Thoracic aorta (tissue), 2 donors: ENCODE results near the gene HDAC9. TPM values are rescaled to one million over a fixed set of nuclear protein-coding genes. Genes with fewer than 3 reads are reported as not detected.

Experiments used
- ATAC-seq: fragments of 150-250 bp; one replicate; pipeline ENCODE4 v1.8.0; 2017; ENCODE audit warnings: low read depth; ENCODE audit not compliant: insufficient number of reproducible peaks, low FRiP score
- DNase-seq: peaks from one replicate; pipeline ENCODE4 v3.0.0-alpha.2; 2020; ENCODE audit warnings: low spot score
- H3K27ac ChIP-seq, 2 donors: fragments of 200-600 bp; sonication (generic); 1 replicate in 1 of 2; 2 replicates in 1 of 2; pipeline ENCODE4 v1.5.1; 2016; ENCODE audit warnings: mild to moderate bottlenecking in 2 of 2, moderate library complexity in 2 of 2
- H3K27me3 ChIP-seq: fragments of 200-600 bp; sonication (generic); replicated peaks from 2 replicates; pipeline ENCODE4 v1.6.0; 2016; ENCODE audit warnings: mild to moderate bottlenecking; ENCODE audit not compliant: insufficient read depth
- H3K36me3 ChIP-seq: fragments of 200-600 bp; sonication (generic); one replicate; pipeline ENCODE4 v1.5.1; 2016
- H3K4me1 ChIP-seq, 2 donors: fragments of 200-600 bp; sonication (generic); 1 replicate in 1 of 2; 2 replicates in 1 of 2; pipeline versions ENCODE4 v1.5.1 to v1.6.0; 2016; ENCODE audit warnings: low read depth in 2 of 2, mild to moderate bottlenecking in 1 of 2; ENCODE audit not compliant: control insufficient read depth in 1 of 2
- H3K4me3 ChIP-seq: fragments of 200-600 bp; sonication (generic); 2 replicates; pipeline ENCODE4 v1.5.1; 2016; ENCODE audit warnings: mild to moderate bottlenecking
- H3K9me3 ChIP-seq: fragments of 200-600 bp; sonication (generic); 2 replicates; pipeline ENCODE4 v1.5.1; 2016
- total RNA-seq, 2 donors: library from RNA; depleted of rRNA; stranded (reverse); fragments of >200 nt; gene quantifications; one replicate each; pipeline versions ENCODE4 v1.1.0 to v1.2.3, GENCODE V29; 2016
- TF ChIP-seq, protein P1 (sequence below): fragments of 200-600 bp; sonication (generic); IDR thresholded peaks from one replicate; pipeline ENCODE4 v1.5.1; 2019; ENCODE audit warnings: antibody characterized with exemption

Gene HDAC9
- total RNA-seq, 2 donors from 2014 or later, result 64.1 to 81.6 TPM

DNA sequence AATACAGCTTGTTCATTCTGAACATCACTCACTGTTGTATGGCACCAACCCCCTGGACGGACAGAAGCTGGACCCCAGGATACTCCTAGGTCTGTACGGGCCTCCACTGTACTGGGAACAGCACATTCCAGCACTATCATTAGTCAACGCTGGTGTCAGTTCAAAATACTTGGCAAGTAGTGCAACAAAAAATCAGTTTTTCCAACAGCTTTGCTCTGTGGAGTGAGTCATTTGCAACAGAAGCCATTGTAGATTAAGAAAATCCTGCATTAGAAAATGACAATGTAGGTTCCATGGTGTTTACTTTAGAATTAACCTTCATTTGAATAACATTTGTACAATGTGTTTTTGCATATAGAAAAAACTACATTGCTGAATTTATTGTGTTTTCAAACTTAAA, 266.6 kb downstream of the HDAC9 start:
- H3K4me3 ChIP-seq, result no peak overlapping the region
- no peaks in the 10 kb centered on the region for H3K36me3 ChIP-seq
- ATAC-seq, result no peak
- no peaks in the 10 kb centered on the region for H3K9me3 ChIP-seq
- TF ChIP-seq, protein P1, sequence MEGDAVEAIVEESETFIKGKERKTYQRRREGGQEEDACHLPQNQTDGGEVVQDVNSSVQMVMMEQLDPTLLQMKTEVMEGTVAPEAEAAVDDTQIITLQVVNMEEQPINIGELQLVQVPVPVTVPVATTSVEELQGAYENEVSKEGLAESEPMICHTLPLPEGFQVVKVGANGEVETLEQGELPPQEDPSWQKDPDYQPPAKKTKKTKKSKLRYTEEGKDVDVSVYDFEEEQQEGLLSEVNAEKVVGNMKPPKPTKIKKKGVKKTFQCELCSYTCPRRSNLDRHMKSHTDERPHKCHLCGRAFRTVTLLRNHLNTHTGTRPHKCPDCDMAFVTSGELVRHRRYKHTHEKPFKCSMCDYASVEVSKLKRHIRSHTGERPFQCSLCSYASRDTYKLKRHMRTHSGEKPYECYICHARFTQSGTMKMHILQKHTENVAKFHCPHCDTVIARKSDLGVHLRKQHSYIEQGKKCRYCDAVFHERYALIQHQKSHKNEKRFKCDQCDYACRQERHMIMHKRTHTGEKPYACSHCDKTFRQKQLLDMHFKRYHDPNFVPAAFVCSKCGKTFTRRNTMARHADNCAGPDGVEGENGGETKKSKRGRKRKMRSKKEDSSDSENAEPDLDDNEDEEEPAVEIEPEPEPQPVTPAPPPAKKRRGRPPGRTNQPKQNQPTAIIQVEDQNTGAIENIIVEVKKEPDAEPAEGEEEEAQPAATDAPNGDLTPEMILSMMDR, result no peak
- no peaks in the 10 kb centered on the region for H3K27me3 ChIP-seq
- DNase-seq, result no peak
- H3K4me1 ChIP-seq, result peaks cover 8 to 9% of the 10 kb centered on the region in 2 donors
- H3K27ac ChIP-seq, result no peak overlapping the region

DNA sequence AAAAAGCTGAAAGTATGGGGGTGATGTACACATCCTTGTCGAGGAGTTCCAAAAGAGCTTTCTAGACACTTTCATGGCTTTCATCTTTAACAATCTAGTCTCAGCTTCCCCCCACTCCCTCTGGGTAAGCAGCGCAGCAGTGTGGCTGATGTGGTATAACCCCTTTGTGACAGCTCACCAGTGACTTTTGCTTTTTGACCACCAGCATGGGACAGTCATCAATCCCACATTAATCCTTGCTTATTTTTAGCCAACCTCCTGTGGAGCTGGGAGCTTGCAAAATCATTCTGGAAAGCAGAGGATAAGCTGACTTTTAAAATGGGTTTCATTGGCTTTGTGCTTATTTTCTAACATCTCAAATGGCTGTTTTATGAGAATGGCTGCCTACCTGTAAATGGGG, 272.7 kb downstream of the HDAC9 start:
- Histone ChIP-seq H3K27ac (no peak overlapping the region), H3K4me1 (peaks cover 0 to 6% of the 10 kb centered on the region in 2 donors), H3K27me3 (no peaks in the 10 kb centered on the region), H3K9me3 (no peaks in the 10 kb centered on the region), H3K4me3 (no peak overlapping the region), H3K36me3 (no peaks in the 10 kb centered on the region)
- no peak for ATAC-seq
- DNase-seq, result no peak
- TF ChIP-seq, protein P1, result no peak

DNA sequence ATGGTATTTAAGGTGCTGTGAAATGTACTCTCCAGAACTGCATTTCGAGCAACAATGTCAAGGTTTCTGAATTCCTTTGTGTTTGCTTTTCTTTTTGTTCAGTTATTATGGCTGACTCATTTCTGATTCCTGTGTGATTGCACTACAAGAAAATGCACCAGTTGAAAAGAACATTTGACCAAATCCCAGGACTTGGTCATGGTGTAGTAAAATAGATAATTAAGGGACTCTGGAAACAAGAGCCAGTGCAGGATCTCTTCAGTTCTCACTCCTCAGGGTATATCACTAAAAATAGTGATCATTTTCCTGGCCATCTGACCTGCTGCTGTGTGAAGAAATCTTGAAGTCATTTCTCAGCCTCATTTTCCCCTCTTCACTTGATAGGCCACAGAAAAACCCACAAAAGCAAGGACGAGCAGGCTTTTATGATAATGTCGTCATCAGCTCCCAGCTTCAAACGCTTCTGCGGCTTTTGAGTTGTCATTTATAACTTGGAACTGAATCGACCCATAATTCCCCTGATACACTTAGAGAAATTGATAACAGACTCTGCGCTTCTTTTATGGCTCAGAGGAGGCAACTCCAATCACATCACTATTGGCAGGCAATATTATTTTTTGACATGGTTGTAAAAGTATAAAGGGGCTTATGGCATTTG, 274.7 kb downstream of the HDAC9 start:
- DNase-seq (no peak), ATAC-seq (no peak)
- Histone ChIP-seq H3K4me1 (peaks cover 0 to 6% of the 10 kb centered on the region in 2 donors), H3K36me3 (no peaks in the 10 kb centered on the region), H3K27ac (no peak overlapping the region), H3K27me3 (no peaks in the 10 kb centered on the region), H3K9me3 (no peaks in the 10 kb centered on the region), H3K4me3 (no peak overlapping the region)
- TF ChIP-seq, protein P1, result no peak

DNA sequence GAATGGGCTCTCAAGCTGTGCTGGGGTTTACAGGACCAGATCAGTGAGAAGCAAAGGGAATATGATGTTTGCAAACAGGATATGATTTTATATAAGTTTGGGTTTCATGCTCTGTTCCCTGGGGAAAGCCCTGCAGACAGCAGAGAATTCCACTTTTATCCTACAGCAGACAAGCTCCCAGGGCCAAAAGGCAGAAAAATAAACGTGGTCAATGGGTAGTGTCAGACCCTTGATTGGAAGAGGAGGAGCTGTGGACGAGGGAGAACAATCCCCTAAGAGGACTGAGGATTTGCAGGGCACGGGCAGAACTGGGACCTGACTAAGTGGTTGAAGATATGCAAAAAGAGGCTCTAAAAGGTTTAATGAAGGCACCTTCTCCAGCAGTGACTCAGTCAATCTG, 275.3 kb downstream of the HDAC9 start:
- TF ChIP-seq, protein P1, result no peak
- Histone ChIP-seq H3K27ac (no peak overlapping the region), H3K4me3 (no peak overlapping the region), H3K36me3 (no peaks in the 10 kb centered on the region), H3K9me3 (no peaks in the 10 kb centered on the region), H3K4me1 (peaks cover 0 to 6% of the 10 kb centered on the region in 2 donors), H3K27me3 (no peaks in the 10 kb centered on the region)
- no peak for ATAC-seq
- DNase-seq, result no peak

DNA sequence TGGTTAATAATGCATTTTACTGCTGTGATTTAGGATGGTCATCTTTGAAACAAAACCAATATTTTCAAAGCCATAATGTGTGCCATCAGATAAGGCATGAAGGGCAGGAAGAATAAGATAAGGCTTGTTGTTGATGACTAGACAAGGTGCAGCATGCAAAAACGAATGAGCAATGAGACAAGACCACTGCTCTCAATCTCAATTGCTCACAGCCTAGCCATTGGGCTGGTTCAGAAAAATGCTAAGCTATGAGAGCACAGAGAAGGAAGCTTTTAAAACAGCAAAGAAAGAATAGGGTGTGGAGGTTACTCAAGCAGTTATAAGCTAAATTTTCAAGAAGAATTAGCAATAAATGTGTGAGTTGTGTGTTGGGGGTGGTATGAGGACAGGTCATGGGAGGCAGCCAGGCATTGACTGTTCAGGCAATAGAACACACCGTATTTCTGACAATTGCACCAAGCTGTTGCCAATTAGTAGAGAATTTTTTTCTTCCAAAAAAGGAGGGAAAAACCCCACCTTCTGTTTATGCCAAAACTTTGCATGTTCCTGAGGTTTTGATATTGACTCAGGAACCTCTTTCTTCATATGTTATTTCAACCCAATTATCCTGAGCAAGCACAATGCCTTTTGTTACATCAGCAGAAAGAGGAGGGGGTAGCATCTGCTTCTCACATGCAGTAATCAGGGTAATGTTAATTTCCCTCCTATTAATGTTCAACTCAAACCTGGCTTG, 276.5 kb downstream of the HDAC9 start:
- no peaks in the 10 kb centered on the region for H3K27me3 ChIP-seq

More for the DNA sequence above, 276.5 kb downstream of the HDAC9 start:
- DNase-seq (no peak), ATAC-seq (no peak)
- no peaks in the 10 kb centered on the region for H3K36me3 ChIP-seq
- no peak overlapping the region for H3K27ac ChIP-seq
- TF ChIP-seq, protein P1, result no peak
- peaks cover 0 to 6% of the 10 kb centered on the region in 2 donors for H3K4me1 ChIP-seq
- no peak overlapping the region for H3K4me3 ChIP-seq
- H3K9me3 ChIP-seq, result no peaks in the 10 kb centered on the region
